Osteoblast (primary cell): ENCODE measurements around the gene CROCC2. TPM values are rescaled to one million over a fixed set of nuclear protein-coding genes. Genes with fewer than 3 reads are reported as not detected.

Source experiments
- DNase-seq: peaks from one replicate; pipeline ENCODE4 v3.0.0; 2011; ENCODE audit warnings: low spot score, mixed read lengths; ENCODE audit not compliant: insufficient read length; ENCODE audit errors: missing footprints
- H2AFZ ChIP-seq: 2 replicates; pipeline ENCODE4 v1.6.0; 2011; ENCODE audit warnings: mild to moderate bottlenecking, low read length
- H3K27ac ChIP-seq: 2 replicates; pipeline ENCODE4 v1.5.1; 2011; ENCODE audit warnings: mild to moderate bottlenecking, low read depth, low read length, moderate library complexity
- H3K27me3 ChIP-seq: 2 replicates; pipeline ENCODE4 v1.6.0; 2012; ENCODE audit warnings: mild to moderate bottlenecking, control low read depth, inconsistent platforms, low read length, moderate library complexity; ENCODE audit not compliant: insufficient read depth
- H3K36me3 ChIP-seq: 2 replicates; pipeline ENCODE4 v1.5.1; 2011; ENCODE audit warnings: mild to moderate bottlenecking, low read length, control low read depth, moderate library complexity; ENCODE audit not compliant: insufficient read depth
- H3K4me1 ChIP-seq: 2 replicates; pipeline ENCODE4 v1.5.1; 2011; ENCODE audit warnings: mild to moderate bottlenecking, low read length, control low read depth, moderate library complexity; ENCODE audit not compliant: insufficient read depth
- H3K4me2 ChIP-seq: 2 replicates; pipeline ENCODE4 v1.6.0; 2011; ENCODE audit warnings: mild to moderate bottlenecking, low read length; ENCODE audit not compliant: insufficient read depth
- H3K4me3 ChIP-seq: fragments of 200-600 bp; sonication (generic); 3 replicates; pipeline ENCODE4 v1.5.1; 2012; ENCODE audit warnings: mild to moderate bottlenecking, low read length, inconsistent platforms; ENCODE audit not compliant: insufficient read depth
- H3K79me2 ChIP-seq: 2 replicates; pipeline ENCODE4 v1.6.0; 2012; ENCODE audit warnings: mild to moderate bottlenecking, low read length, control low read depth, inconsistent platforms; ENCODE audit not compliant: insufficient read depth
- H3K9me3 ChIP-seq: 2 replicates; pipeline ENCODE4 v1.5.1; 2011; ENCODE audit warnings: low read depth, low read length, control low read depth
- H4K20me1 ChIP-seq: 2 replicates; pipeline ENCODE4 v1.6.0; 2012; ENCODE audit warnings: mild to moderate bottlenecking, low read length, control low read depth; ENCODE audit not compliant: insufficient read depth
- CTCF ChIP-seq: IDR thresholded peaks from 2 replicates; pipeline ENCODE4 v1.5.1; 2011; ENCODE audit warnings: mild to moderate bottlenecking, low read depth, low read length, moderate library complexity; ENCODE audit errors: extremely low read depth
- total RNA-seq: library from RNA; depleted of rRNA; stranded (reverse); fragments of >200 nt; gene quantifications from 2 replicates; pipeline ENCODE4 v1.2.3, GENCODE V29; 2012

CROCC2 gene
- total RNA-seq, 1 donor, result under 0.01 TPM

GRCh38 chr2:240946046-240946445 lies 39.9 kb downstream of the CROCC2 start:
- Histone ChIP-seq H3K4me2 (no peak overlapping the region), H3K9me3 (no peaks in the 10 kb centered on the region), H3K4me1 (no peaks in the 10 kb centered on the region), H2AFZ (no peak overlapping the region), H3K79me2 (no peaks in the 10 kb centered on the region), H3K4me3 (no peak overlapping the region), H3K36me3 (no peaks in the 10 kb centered on the region), H3K27me3 (peaks cover 8% of the 10 kb centered on the region), H4K20me1 (no peaks in the 10 kb centered on the region), H3K27ac (no peak overlapping the region)
- peak; percentile 49 for DNase-seq
- no peak for TF ChIP-seq CTCF

- no peak overlapping the region for H3K4me2 ChIP-seq
- H3K36me3 ChIP-seq, result no peaks in the 10 kb centered on the region
- H3K27ac ChIP-seq, result no peak overlapping the region
- H4K20me1 ChIP-seq, result no peaks in the 10 kb centered on the region
- H3K4me3 ChIP-seq, result no peak overlapping the region
- peak overlapping the region; percentile 18 for H2AFZ ChIP-seq
- H3K4me1 ChIP-seq, result no peaks in the 10 kb centered on the region
- peak; percentile 84 for DNase-seq
- no peaks in the 10 kb centered on the region for H3K9me3 ChIP-seq
- H3K79me2 ChIP-seq, result no peaks in the 10 kb centered on the region
- H3K27me3 ChIP-seq, result peaks cover 1% of the 10 kb centered on the region
- TF ChIP-seq CTCF, result no peak
Observed at GRCh38 chr2:240946654-240947053, 40.5 kb downstream of the CROCC2 start.

- no peaks in the 10 kb centered on the region for H3K27me3 ChIP-seq
- peak overlapping the region; percentile 18 for H2AFZ ChIP-seq
- peak; percentile 69 for DNase-seq
- no peak overlapping the region for H3K4me2 ChIP-seq
- H4K20me1 ChIP-seq, result no peaks in the 10 kb centered on the region
- TF ChIP-seq CTCF, result no peak
- no peaks in the 10 kb centered on the region for H3K36me3 ChIP-seq
- no peak overlapping the region for H3K27ac ChIP-seq
- no peak overlapping the region for H3K4me3 ChIP-seq
- no peaks in the 10 kb centered on the region for H3K4me1 ChIP-seq
- H3K79me2 ChIP-seq, result no peaks in the 10 kb centered on the region
- no peaks in the 10 kb centered on the region for H3K9me3 ChIP-seq
Observed at GRCh38 chr2:240947176-240947575, 41.0 kb downstream of the CROCC2 start.

GRCh38 chr2:240947607-240948006 lies 41.5 kb downstream of the CROCC2 start:
- no peaks in the 10 kb centered on the region for H3K4me1 ChIP-seq
- H3K4me3 ChIP-seq, result no peak overlapping the region
- no peak overlapping the region for H3K4me2 ChIP-seq
- H3K79me2 ChIP-seq, result no peaks in the 10 kb centered on the region
- H4K20me1 ChIP-seq, result no peaks in the 10 kb centered on the region
- H3K36me3 ChIP-seq, result no peaks in the 10 kb centered on the region
- H3K27me3 ChIP-seq, result no peaks in the 10 kb centered on the region
- H3K9me3 ChIP-seq, result no peaks in the 10 kb centered on the region
- DNase-seq, result peak; percentile 63
- no peak overlapping the region for H2AFZ ChIP-seq
- no peak for TF ChIP-seq CTCF
- no peak overlapping the region for H3K27ac ChIP-seq
